ENCODE measurements around the gene DEK.
A peak's percentile ranks its signal among the peaks of the same experiment; 100 is the strongest.
"Not testable (repeated sequence)": the region's sequence is repeated elsewhere in the genome, so short reads cannot be mapped to it uniquely, and the experiment has no call there.

Gene DEK

GRCh38 chr6:18264219-18264922 is at the start of gene DEK:
Gene DEK (minus strand): TSS chr6:18264530. CDS start chr6:18263987, 543 bp downstream.
- DNase-seq (ENCODE audit: low spot score): peak; percentile 74

GRCh38 chr6:18312368-18312767 is 48.0 kb upstream of the DEK start:
- no peak for DNase-seq (ENCODE audit: low spot score)

GRCh38 chr6:18310010-18310409 is 45.7 kb upstream of the DEK start:
- DNase-seq (ENCODE audit: low spot score): not testable (repeated sequence)

- no peak for DNase-seq (ENCODE audit: low spot score)
These were observed 44.7 kb upstream of the DEK start for GRCh38 chr6:18309046-18309445.

- DNase-seq (ENCODE audit: low spot score): no peak
These were observed 43.9 kb upstream of the DEK start for GRCh38 chr6:18308070-18308735.

- no peak for DNase-seq (ENCODE audit: low spot score)
These were observed 42.6 kb upstream of the DEK start for GRCh38 chr6:18306977-18307376.

- no peak for DNase-seq (ENCODE audit: low spot score)
These were observed 38.5 kb upstream of the DEK start for GRCh38 chr6:18302561-18303439.

GRCh38 chr6:18293076-18293904 is 29.0 kb upstream of the DEK start:
- no peak for DNase-seq (ENCODE audit: low spot score)

GRCh38 chr6:18289283-18289682 is 25.0 kb upstream of the DEK start:
- DNase-seq (ENCODE audit: low spot score): no peak

- no peak for DNase-seq (ENCODE audit: low spot score)
These were observed 19.9 kb upstream of the DEK start for GRCh38 chr6:18284261-18284660.

GRCh38 chr6:18281564-18281963 is 17.2 kb upstream of the DEK start:
- no peak for DNase-seq (ENCODE audit: low spot score)

- no peak for DNase-seq (ENCODE audit: low spot score)
These were observed 15.8 kb upstream of the DEK start for GRCh38 chr6:18280084-18280483.

- no peak for DNase-seq (ENCODE audit: low spot score)
These were observed 15.1 kb upstream of the DEK start for GRCh38 chr6:18279422-18279821.

GRCh38 chr6:18277237-18278006 is 13.1 kb upstream of the DEK start:
- no peak for DNase-seq (ENCODE audit: low spot score)

GRCh38 chr6:18276610-18277236 is 12.4 kb upstream of the DEK start:
- DNase-seq (ENCODE audit: low spot score): no peak

GRCh38 chr6:18270216-18270615 is 5.9 kb upstream of the DEK start:
- DNase-seq (ENCODE audit: low spot score): no peak

- DNase-seq (ENCODE audit: low spot score): no peak
These were observed 5.4 kb upstream of the DEK start for GRCh38 chr6:18269717-18270116.

GRCh38 chr6:18269253-18269652 is 4.9 kb upstream of the DEK start:
- no peak for DNase-seq (ENCODE audit: low spot score)

GRCh38 chr6:18268066-18268465 is 3.7 kb upstream of the DEK start:
- DNase-seq (ENCODE audit: low spot score): no peak

- no peak for DNase-seq (ENCODE audit: low spot score)
These were observed 2.2 kb upstream of the DEK start for GRCh38 chr6:18266523-18266912.

Measured in hematopoietic multipotent progenitor cell treated with erythropoietin and hydrocortisone succinate and interleukin-3 and kit ligand, for 17 days (in vitro differentiated cells).